ENCODE measurements around the gene AURKA. TPM values are rescaled to one million over a fixed set of nuclear protein-coding genes. Genes with fewer than 3 reads are reported as not detected.

AURKA gene
- total and polyA plus RNA-seq, 2 of the 8 experiments (the other 6 are each of a cell fraction or from before 2014, with no cell fraction given): 45.8 to 84.8 TPM

DNA sequence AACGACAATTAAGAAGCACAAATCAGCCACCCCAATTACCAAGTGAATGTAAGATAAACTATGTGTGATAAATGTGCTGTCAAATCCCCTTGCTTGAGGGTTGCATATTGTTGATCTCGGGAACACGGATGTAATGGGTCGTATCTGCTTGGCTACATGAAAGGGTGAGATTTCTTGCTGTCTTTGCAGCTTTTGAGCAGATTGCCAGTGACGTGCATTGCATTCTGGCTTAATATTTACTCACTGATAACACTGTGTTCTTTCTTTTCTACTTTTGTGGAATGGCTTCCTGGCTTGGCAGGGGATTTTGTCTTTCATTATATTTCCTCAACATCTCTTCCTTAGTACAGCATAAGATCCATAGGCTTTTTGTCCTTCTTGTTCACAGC lies 43.7 kb downstream of the AURKA start (continued):
- TF ChIP-seq, protein P1, sequence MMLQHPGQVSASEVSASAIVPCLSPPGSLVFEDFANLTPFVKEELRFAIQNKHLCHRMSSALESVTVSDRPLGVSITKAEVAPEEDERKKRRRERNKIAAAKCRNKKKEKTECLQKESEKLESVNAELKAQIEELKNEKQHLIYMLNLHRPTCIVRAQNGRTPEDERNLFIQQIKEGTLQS (IDR thresholded peaks at IDR 0.05; ENCODE audit: insufficient read depth, low read depth, low read length): no peak
- no peak for TF ChIP-seq BRCA1 (IDR thresholded peaks at IDR 0.05; ENCODE audit: low read depth, low read length)
- TF ChIP-seq USF2 (IDR thresholded peaks at IDR 0.05; ENCODE audit: low read length): no peak
- TF ChIP-seq RBBP5 (IDR thresholded peaks at IDR 0.05; ENCODE audit: borderline replicate concordance, low read depth, low read length): no peak

Data from H1 (cell line).